Mucosa of rectum (tissue), 2 donors: Measurements from ENCODE around the gene CSNK2B.
A peak's percentile ranks its signal among the peaks of the same experiment; 100 is the strongest.

Experiments
- H3K27ac ChIP-seq, 2 donors: one replicate each; pipeline ENCODE4 v1.7.0; 2013; ENCODE audit warnings: inconsistent platforms in 2 of 2, low read depth in 2 of 2, low read length in 2 of 2
- H3K27me3 ChIP-seq, 2 donors: one replicate each; pipeline ENCODE4 v1.7.0; 2013; ENCODE audit warnings: low read length in 2 of 2; ENCODE audit not compliant: control insufficient read depth in 2 of 2, insufficient read depth in 2 of 2
- H3K36me3 ChIP-seq, 2 donors: one replicate each; pipeline ENCODE4 v1.7.0; 2013; ENCODE audit warnings: low read length in 2 of 2; ENCODE audit not compliant: control insufficient read depth in 2 of 2, insufficient read depth in 2 of 2
- H3K4me1 ChIP-seq, 2 donors: one replicate each; pipeline ENCODE4 v1.7.0; 2013; ENCODE audit warnings: low read length in 2 of 2, mild to moderate bottlenecking in 1 of 2; ENCODE audit not compliant: control insufficient read depth in 2 of 2, insufficient read depth in 2 of 2
- H3K4me3 ChIP-seq, 2 donors: one replicate each; pipeline ENCODE4 v1.7.0; 2013; ENCODE audit warnings: low read length in 2 of 2
- H3K9ac ChIP-seq, 2 donors: one replicate each; pipeline ENCODE4 v1.7.0; 2013; ENCODE audit warnings: low read length in 2 of 2, low read depth in 1 of 2, mild to moderate bottlenecking in 1 of 2
- H3K9me3 ChIP-seq, 2 donors: one replicate each; pipeline ENCODE4 v1.7.0; 2013; ENCODE audit warnings: low read length in 2 of 2; ENCODE audit not compliant: control insufficient read depth in 2 of 2
- donor health status: healthy.
- donor health status: Normal muscosa, but diverticular disease.

CSNK2B gene

GRCh38 chr6:31665501-31666336, at the start of gene CSNK2B:
Gene CSNK2B (plus strand): TSS chr6:31666080. CDS start chr6:31666832, 752 bp downstream.
- peak within 1 kb of the TSS; percentile 88 to 95 for H3K4me3 ChIP-seq
- H3K9me3 ChIP-seq = no peaks in the 10 kb centered on the region
- peak within 1 kb of the TSS; percentile 95 to 98 for H3K9ac ChIP-seq
- no peaks in the 10 kb centered on the region for H3K27me3 ChIP-seq
- peaks cover 21 to 31% of the 10 kb centered on the region in 2 donors for H3K4me1 ChIP-seq
- H3K27ac ChIP-seq = peak within 1 kb of the TSS; percentile 98 to 99
- peaks cover 36 to 48% of the 10 kb centered on the region in 2 donors for H3K36me3 ChIP-seq

GRCh38 chr6:31617010-31617409, 48.9 kb upstream of the CSNK2B start:
- Histone ChIP-seq H3K4me3 (no peak overlapping the region), H3K27ac (no peak overlapping the region), H3K4me1 (peaks cover 15 to 27% of the 10 kb centered on the region in 2 donors), H3K36me3 (no peaks in the 10 kb centered on the region), H3K9ac (no peak overlapping the region), H3K9me3 (no peaks in the 10 kb centered on the region), H3K27me3 (no peaks in the 10 kb centered on the region)

GRCh38 chr6:31619805-31620585, 45.9 kb upstream of the CSNK2B start:
- peak overlapping the region; percentile 99 for H3K27ac ChIP-seq
- H3K9me3 ChIP-seq = no peaks in the 10 kb centered on the region
- H3K27me3 ChIP-seq = no peaks in the 10 kb centered on the region
- H3K9ac ChIP-seq = peak overlapping the region; percentile 85 to 89
- peak overlapping the region; percentile 79 to 89 for H3K4me3 ChIP-seq
- peaks cover 14 to 25% of the 10 kb centered on the region in 2 donors for H3K36me3 ChIP-seq
- H3K4me1 ChIP-seq = peaks cover 10 to 22% of the 10 kb centered on the region in 2 donors

GRCh38 chr6:31620586-31621319, 45.1 kb upstream of the CSNK2B start, which contains the start of gene PRRC2A:
Gene PRRC2A (plus strand): TSS chr6:31620715. CDS start chr6:31622790, 2,075 bp downstream.
- Histone ChIP-seq H3K4me3 (peak within 1 kb of the TSS; percentile 86 to 89), H3K9me3 (no peaks in the 10 kb centered on the region), H3K4me1 (peaks cover 10 to 21% of the 10 kb centered on the region in 2 donors), H3K9ac (peak within 1 kb of the TSS; percentile 93 to 94), H3K36me3 (peaks cover 22 to 33% of the 10 kb centered on the region in 2 donors), H3K27me3 (no peaks in the 10 kb centered on the region), H3K27ac (peak within 1 kb of the TSS; percentile 99)

GRCh38 chr6:31621320-31621939, 44.5 kb upstream of the CSNK2B start:
- no peaks in the 10 kb centered on the region for H3K27me3 ChIP-seq
- H3K4me1 ChIP-seq = peaks cover 10 to 21% of the 10 kb centered on the region in 2 donors
- H3K9ac ChIP-seq = peak overlapping the region; percentile 93 to 94
- peak overlapping the region; percentile 99 for H3K27ac ChIP-seq
- H3K36me3 ChIP-seq = peaks cover 27 to 39% of the 10 kb centered on the region in 2 donors
- peak overlapping the region; percentile 80 to 86 for H3K4me3 ChIP-seq
- no peaks in the 10 kb centered on the region for H3K9me3 ChIP-seq

GRCh38 chr6:31621991-31622390, 43.9 kb upstream of the CSNK2B start:
- H3K9ac ChIP-seq = peak overlapping the region; percentile 93 to 94
- H3K36me3 ChIP-seq = peaks cover 33 to 45% of the 10 kb centered on the region in 2 donors
- peak overlapping the region; percentile 1 to 99 for H3K27ac ChIP-seq
- H3K4me1 ChIP-seq = peaks cover 10 to 21% of the 10 kb centered on the region in 2 donors
- no peaks in the 10 kb centered on the region for H3K9me3 ChIP-seq
- no peaks in the 10 kb centered on the region for H3K27me3 ChIP-seq
- H3K4me3 ChIP-seq = peak overlapping the region; percentile 80 to 86

- no peaks in the 10 kb centered on the region for H3K27me3 ChIP-seq
- H3K9me3 ChIP-seq = no peaks in the 10 kb centered on the region
- H3K9ac ChIP-seq = no peak overlapping the region
- H3K4me3 ChIP-seq = no peak overlapping the region
- H3K27ac ChIP-seq = no peak overlapping the region
- peaks cover 10 to 21% of the 10 kb centered on the region in 2 donors for H3K4me1 ChIP-seq
- H3K36me3 ChIP-seq = peaks cover 39 to 52% of the 10 kb centered on the region in 2 donors
Measured at GRCh38 chr6:31622684-31623091, 43.2 kb upstream of the CSNK2B start.

- peaks cover 10 to 21% of the 10 kb centered on the region in 2 donors for H3K4me1 ChIP-seq
- H3K9me3 ChIP-seq = no peaks in the 10 kb centered on the region
- no peak overlapping the region for H3K9ac ChIP-seq
- H3K27ac ChIP-seq = no peak overlapping the region
- H3K4me3 ChIP-seq = no peak overlapping the region
- H3K27me3 ChIP-seq = no peaks in the 10 kb centered on the region
- peaks cover 48 to 66% of the 10 kb centered on the region in 2 donors for H3K36me3 ChIP-seq
Measured at GRCh38 chr6:31624070-31624469, 41.8 kb upstream of the CSNK2B start.

GRCh38 chr6:31626952-31627351, 38.9 kb upstream of the CSNK2B start:
- Histone ChIP-seq H3K4me1 (peaks cover 4 to 5% of the 10 kb centered on the region in 2 donors), H3K36me3 (peaks cover 65 to 89% of the 10 kb centered on the region in 2 donors), H3K9me3 (no peaks in the 10 kb centered on the region), H3K4me3 (no peak overlapping the region), H3K9ac (no peak overlapping the region), H3K27ac (no peak overlapping the region), H3K27me3 (no peaks in the 10 kb centered on the region)
